Neural progenitor cell (in vitro differentiated cells): Measurements from ENCODE around the gene NFIA. TPM values are rescaled to one million over a fixed set of nuclear protein-coding genes. Genes with fewer than 3 reads are reported as not detected.

Experiments
- DNase-seq: peaks from one replicate; pipeline ENCODE4 v3.0.0-alpha.2; 2016; ENCODE audit warnings: low spot score
- H2AFZ ChIP-seq: fragments of 200-600 bp; sonication (generic); replicated peaks from 2 replicates; pipeline ENCODE4 v1.6.1; 2016; ENCODE audit warnings: antibody characterized with exemption
- H3F3A ChIP-seq: fragments of 200-600 bp; sonication (generic); 2 replicates; pipeline ENCODE4 v1.6.1; 2016; ENCODE audit warnings: antibody characterized with exemption, low read depth
- H3K27ac ChIP-seq: fragments of 200-600 bp; sonication (generic); 2 replicates; pipeline ENCODE4 v1.5.1; 2016; ENCODE audit warnings: mild to moderate bottlenecking
- H3K27me3 ChIP-seq: fragments of 200-600 bp; sonication (generic); 2 replicates; pipeline ENCODE4 v1.6.1; 2016; ENCODE audit warnings: mild to moderate bottlenecking, moderate library complexity
- H3K36me3 ChIP-seq: fragments of 200-600 bp; sonication (generic); 2 replicates; pipeline ENCODE4 v1.5.1; 2016
- H3K4me1 ChIP-seq: fragments of 200-600 bp; sonication (generic); 2 replicates; pipeline ENCODE4 v1.6.1; 2016; ENCODE audit warnings: mixed run types
- H3K4me2 ChIP-seq: fragments of 200-600 bp; sonication (generic); 2 replicates; pipeline ENCODE4 v1.6.1; 2016
- H3K4me3 ChIP-seq: fragments of 200-600 bp; sonication (generic); 2 replicates; pipeline ENCODE4 v1.5.1; 2016
- H3K79me2 ChIP-seq: fragments of 200-600 bp; sonication (generic); 2 replicates; pipeline ENCODE4 v1.6.1; 2016; ENCODE audit warnings: low read depth
- H3K9ac ChIP-seq: fragments of 200-600 bp; sonication (generic); 2 replicates; pipeline ENCODE4 v1.6.1; 2016
- H3K9me3 ChIP-seq: fragments of 200-600 bp; sonication (generic); 2 replicates; pipeline ENCODE4 v1.5.1; 2016; ENCODE audit warnings: low read depth
- H4K20me1 ChIP-seq: fragments of 200-600 bp; sonication (generic); 2 replicates; pipeline ENCODE4 v1.6.1; 2016; ENCODE audit warnings: low read depth
- H3K27ac Mint-ChIP-seq: 3 replicates; pipeline ENCODE4 v1.8.0; 2021; ENCODE audit warnings: mixed read lengths
- H3K27me3 Mint-ChIP-seq: 2 replicates; pipeline ENCODE4 v1.8.0; 2022; ENCODE audit warnings: low read depth, mild to moderate bottlenecking, inconsistent platforms, moderate library complexity, mixed read lengths; ENCODE audit not compliant: insufficient read depth
- H3K36me3 Mint-ChIP-seq: 3 replicates; pipeline ENCODE4 v1.8.0; 2021; ENCODE audit warnings: mixed read lengths
- H3K4me1 Mint-ChIP-seq: 3 replicates; pipeline ENCODE4 v1.8.0; 2021; ENCODE audit warnings: mixed read lengths
- H3K4me3 Mint-ChIP-seq: 3 replicates; pipeline ENCODE4 v1.8.0; 2021; ENCODE audit warnings: mild to moderate bottlenecking, moderate library complexity, mixed read lengths
- H3K9me3 Mint-ChIP-seq: 3 replicates; pipeline ENCODE4 v1.8.0; 2020; ENCODE audit warnings: mixed read lengths
- EZH2 ChIP-seq: fragments of 200-600 bp; sonication (generic); IDR thresholded peaks from 2 replicates; pipeline ENCODE4 v1.6.1; 2017; ENCODE audit warnings: antibody characterized with exemption, mild to moderate bottlenecking, moderate library complexity
- EZH2phosphoT487 ChIP-seq: fragments of 200-600 bp; sonication (generic); IDR thresholded peaks from 2 replicates; pipeline ENCODE4 v1.6.1; 2017; ENCODE audit warnings: antibody characterized with exemption
- total RNA-seq: library from RNA; depleted of rRNA; stranded (reverse); fragments of >200 nt; gene quantifications from 2 replicates; pipeline ENCODE4 v1.2.3, GENCODE V29; 2015; ENCODE audit warnings: low replicate concordance
- TF ChIP-seq, protein P1 (sequence below): fragments of 200-600 bp; sonication (generic); IDR thresholded peaks from 2 replicates; pipeline ENCODE4 v1.5.1; 2017; ENCODE audit warnings: antibody characterized with exemption, mild to moderate bottlenecking

The NFIA gene
- total RNA-seq, 1 donor from 2014 or later: 5.3 TPM

DNA sequence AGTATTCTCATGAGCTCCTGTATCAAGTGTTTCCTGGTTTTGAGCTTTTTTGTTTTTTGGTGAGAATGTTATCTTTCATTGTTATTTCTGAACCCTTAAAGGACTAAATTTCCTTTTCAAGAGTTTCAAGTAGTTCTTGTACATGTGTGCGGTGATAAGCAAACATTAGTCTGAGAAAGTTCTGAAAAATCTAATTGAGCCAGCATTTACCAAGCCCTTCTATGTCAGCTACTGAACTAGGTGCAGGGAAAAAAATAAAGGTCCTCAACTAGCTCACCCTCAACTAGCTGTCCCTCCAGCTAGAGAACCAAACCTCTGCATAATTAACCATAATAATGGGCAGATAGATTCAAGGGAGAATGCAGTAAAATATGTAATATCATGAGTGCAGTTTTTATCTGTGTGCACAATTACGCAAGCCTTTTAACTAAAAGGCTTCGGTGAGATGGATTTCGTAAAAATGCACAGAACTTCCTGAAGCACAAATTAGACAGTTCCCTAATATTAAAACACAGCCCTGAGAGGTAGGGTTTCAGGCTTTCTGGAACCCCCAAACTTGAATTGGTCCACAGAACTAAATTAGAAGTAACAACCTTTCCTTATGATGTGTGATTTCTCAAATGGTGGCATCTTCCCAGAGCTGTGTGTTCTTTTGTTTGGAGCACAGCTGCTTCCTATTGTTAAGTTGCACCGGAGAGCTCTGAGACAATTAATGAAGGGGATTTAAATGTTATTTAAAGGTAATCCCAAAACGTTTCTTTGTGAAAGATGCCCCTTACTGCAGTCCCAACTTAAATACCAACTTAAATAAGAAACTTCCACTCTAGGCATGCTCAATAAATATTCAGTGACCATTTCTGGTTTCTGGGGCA, 165.8 kb downstream of the NFIA start:
- H4K20me1 ChIP-seq: no peaks in the 10 kb centered on the region
- H3K9ac ChIP-seq: no peak overlapping the region
- H3K36me3 Mint-ChIP-seq: no peaks in the 10 kb centered on the region
- peak overlapping the region; percentile 8 for H3K4me3 ChIP-seq
- no peaks in the 10 kb centered on the region for H3K27me3 ChIP-seq
- H3K27ac Mint-ChIP-seq: no peak overlapping the region
- H3K27ac ChIP-seq: no peak overlapping the region
- peaks cover 19% of the 10 kb centered on the region for H3K4me1 Mint-ChIP-seq
- no peaks in the 10 kb centered on the region for H3K36me3 ChIP-seq
- H3K9me3 Mint-ChIP-seq: peaks cover 3% of the 10 kb centered on the region
- peaks cover 4% of the 10 kb centered on the region for H3F3A ChIP-seq
- DNase-seq: peak; percentile 77
- no peak overlapping the region for H2AFZ ChIP-seq
- H3K4me1 ChIP-seq: peaks cover 34% of the 10 kb centered on the region
- H3K27me3 Mint-ChIP-seq: no peaks in the 10 kb centered on the region
- peak overlapping the region; percentile 68 for H3K4me2 ChIP-seq
- H3K9me3 ChIP-seq: peaks cover 3% of the 10 kb centered on the region
- TF ChIP-seq EZH2 (no peak), EZH2phosphoT487 (no peak)
- TF ChIP-seq, protein P1, sequence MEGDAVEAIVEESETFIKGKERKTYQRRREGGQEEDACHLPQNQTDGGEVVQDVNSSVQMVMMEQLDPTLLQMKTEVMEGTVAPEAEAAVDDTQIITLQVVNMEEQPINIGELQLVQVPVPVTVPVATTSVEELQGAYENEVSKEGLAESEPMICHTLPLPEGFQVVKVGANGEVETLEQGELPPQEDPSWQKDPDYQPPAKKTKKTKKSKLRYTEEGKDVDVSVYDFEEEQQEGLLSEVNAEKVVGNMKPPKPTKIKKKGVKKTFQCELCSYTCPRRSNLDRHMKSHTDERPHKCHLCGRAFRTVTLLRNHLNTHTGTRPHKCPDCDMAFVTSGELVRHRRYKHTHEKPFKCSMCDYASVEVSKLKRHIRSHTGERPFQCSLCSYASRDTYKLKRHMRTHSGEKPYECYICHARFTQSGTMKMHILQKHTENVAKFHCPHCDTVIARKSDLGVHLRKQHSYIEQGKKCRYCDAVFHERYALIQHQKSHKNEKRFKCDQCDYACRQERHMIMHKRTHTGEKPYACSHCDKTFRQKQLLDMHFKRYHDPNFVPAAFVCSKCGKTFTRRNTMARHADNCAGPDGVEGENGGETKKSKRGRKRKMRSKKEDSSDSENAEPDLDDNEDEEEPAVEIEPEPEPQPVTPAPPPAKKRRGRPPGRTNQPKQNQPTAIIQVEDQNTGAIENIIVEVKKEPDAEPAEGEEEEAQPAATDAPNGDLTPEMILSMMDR: no peak
- H3K79me2 ChIP-seq: no peaks in the 10 kb centered on the region
- H3K4me3 Mint-ChIP-seq: no peak overlapping the region

DNA sequence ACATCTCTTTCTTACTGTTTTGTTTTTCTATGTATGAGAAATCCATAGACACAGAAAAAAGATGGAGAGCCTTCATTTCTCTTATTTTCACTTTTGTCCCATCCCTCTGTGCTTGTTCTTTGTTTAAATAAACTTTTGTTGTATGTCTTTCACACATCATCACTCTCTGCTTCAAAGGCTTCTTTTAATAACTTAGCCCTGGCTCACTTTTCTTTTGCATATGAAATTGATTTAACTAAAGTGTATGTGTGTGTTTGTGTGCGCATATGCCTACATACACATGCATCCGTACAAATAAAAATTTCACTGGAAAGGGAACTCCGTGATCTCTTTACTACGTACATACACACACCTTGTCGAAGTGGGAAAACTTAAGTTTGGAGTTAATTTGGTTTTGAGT, 168.6 kb downstream of the NFIA start:
- Histone ChIP-seq H3K27ac (no peak overlapping the region), H3K4me1 (peaks cover 42% of the 10 kb centered on the region), H3K79me2 (no peaks in the 10 kb centered on the region), H3K36me3 (no peaks in the 10 kb centered on the region), H4K20me1 (no peaks in the 10 kb centered on the region), H3K4me2 (no peak overlapping the region), H3K9ac (no peak overlapping the region), H3K4me3 (no peak overlapping the region), H2AFZ (no peak overlapping the region), H3K27me3 (no peaks in the 10 kb centered on the region), H3K9me3 (no peaks in the 10 kb centered on the region), H3F3A (peaks cover 4% of the 10 kb centered on the region)
- DNase-seq: no peak
- H3K4me1 Mint-ChIP-seq: peaks cover 32% of the 10 kb centered on the region
- no peaks in the 10 kb centered on the region for H3K36me3 Mint-ChIP-seq
- H3K27ac Mint-ChIP-seq: no peak overlapping the region
- H3K27me3 Mint-ChIP-seq: no peaks in the 10 kb centered on the region
- TF ChIP-seq EZH2: no peak
- TF ChIP-seq EZH2phosphoT487: no peak
- TF ChIP-seq, protein P1: no peak
- H3K4me3 Mint-ChIP-seq: no peak overlapping the region
- no peaks in the 10 kb centered on the region for H3K9me3 Mint-ChIP-seq

- no peak for DNase-seq
- Histone ChIP-seq H3F3A (peaks cover 4% of the 10 kb centered on the region), H3K4me3 (no peak overlapping the region), H3K36me3 (no peaks in the 10 kb centered on the region), H3K9me3 (no peaks in the 10 kb centered on the region), H2AFZ (no peak overlapping the region), H3K27me3 (no peaks in the 10 kb centered on the region), H3K9ac (no peak overlapping the region), H3K79me2 (no peaks in the 10 kb centered on the region), H3K4me2 (no peak overlapping the region), H4K20me1 (no peaks in the 10 kb centered on the region), H3K4me1 (peaks cover 36% of the 10 kb centered on the region), H3K27ac (no peak overlapping the region)
- no peak overlapping the region for H3K27ac Mint-ChIP-seq
- H3K36me3 Mint-ChIP-seq: no peaks in the 10 kb centered on the region
- H3K9me3 Mint-ChIP-seq: no peaks in the 10 kb centered on the region
- no peak overlapping the region for H3K4me3 Mint-ChIP-seq
- H3K4me1 Mint-ChIP-seq: peaks cover 26% of the 10 kb centered on the region
- TF ChIP-seq EZH2 (no peak), EZH2phosphoT487 (no peak)
- TF ChIP-seq, protein P1: no peak
- H3K27me3 Mint-ChIP-seq: no peaks in the 10 kb centered on the region
Observed at GRCh38 chr1:61253059-61253735, 170.8 kb downstream of the NFIA start.
